ENCODE measurements around the gene FBRSL1. TPM values are rescaled to one million over a fixed set of nuclear protein-coding genes. Genes with fewer than 3 reads are reported as not detected.

Gene FBRSL1
- total RNA-seq, 2 experiments from 2014 or later: 36.7 to 47.0 TPM

DNA sequence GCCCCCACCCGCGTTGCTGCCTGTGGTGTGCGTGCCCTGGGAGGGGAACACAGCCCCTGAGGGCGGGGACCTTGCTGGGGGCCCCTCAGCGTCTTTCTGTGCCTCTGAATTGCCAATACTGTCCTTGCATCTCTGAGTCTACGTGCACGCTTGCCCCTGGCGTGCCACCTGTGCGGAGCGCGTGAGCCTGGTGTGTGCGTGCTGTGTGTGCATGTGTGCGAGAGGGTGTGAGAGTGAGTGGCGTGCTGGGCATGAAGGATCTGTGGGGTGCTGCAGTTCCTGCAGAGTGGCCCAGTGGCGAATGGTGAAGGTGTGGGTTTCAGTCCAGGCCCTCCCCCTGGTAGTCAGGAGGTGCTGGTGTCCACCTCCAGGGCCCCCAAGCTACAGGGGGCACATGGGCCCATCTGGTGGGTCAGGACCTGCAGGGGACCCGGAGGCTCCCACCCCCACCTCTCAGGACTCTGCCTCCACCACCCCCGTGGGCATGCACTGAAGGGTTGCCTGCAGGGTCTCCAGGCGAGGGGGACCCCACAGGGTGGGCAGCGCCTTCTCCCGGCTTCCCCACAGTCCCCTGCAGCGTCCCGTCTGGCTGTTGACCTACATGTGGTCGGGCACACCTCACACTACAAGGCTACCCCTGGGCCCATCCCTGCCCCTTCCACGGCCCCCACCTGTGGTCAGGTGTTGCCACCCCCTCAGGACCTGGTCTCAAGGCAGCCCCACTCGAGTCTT is 21.0 kb downstream of the FBRSL1 start:
- CTCF ChIA-PET: no interaction called here
- no peaks in the 10 kb centered on the region for H3K9me3 Mint-ChIP-seq
- H3K27me3 Mint-ChIP-seq: no peaks in the 10 kb centered on the region
- H3K4me3 Mint-ChIP-seq: no peak overlapping the region
- no peak overlapping the region for H3K27ac Mint-ChIP-seq
- H3K4me1 Mint-ChIP-seq: peaks cover 16% of the 10 kb centered on the region
- H3K36me3 Mint-ChIP-seq (ENCODE audit: low read depth): no peaks in the 10 kb centered on the region
- DNase-seq: no peak
- POLR2A ChIA-PET: no interaction called here

- no peak for DNase-seq
- Mint-ChIP-seq H3K27me3 (no peaks in the 10 kb centered on the region), H3K9me3 (no peaks in the 10 kb centered on the region), H3K27ac (no peak overlapping the region), H3K4me3 (no peak overlapping the region), H3K4me1 (peaks cover 9% of the 10 kb centered on the region), H3K36me3 (ENCODE audit: low read depth) (no peaks in the 10 kb centered on the region)
- ChIA-PET CTCF (no interaction called here), POLR2A (no interaction called here)
Measured at GRCh38 chr12:132511516-132512196, 21.7 kb downstream of the FBRSL1 start.

GRCh38 chr12:132512197-132513069 is 22.5 kb downstream of the FBRSL1 start:
- Mint-ChIP-seq H3K9me3 (no peaks in the 10 kb centered on the region), H3K4me1 (peaks cover 2% of the 10 kb centered on the region), H3K4me3 (no peak overlapping the region), H3K27ac (no peak overlapping the region), H3K36me3 (ENCODE audit: low read depth) (peaks cover 2% of the 10 kb centered on the region), H3K27me3 (no peaks in the 10 kb centered on the region)
- ChIA-PET CTCF (no interaction called here), POLR2A (no interaction called here)
- no peak for DNase-seq

DNA sequence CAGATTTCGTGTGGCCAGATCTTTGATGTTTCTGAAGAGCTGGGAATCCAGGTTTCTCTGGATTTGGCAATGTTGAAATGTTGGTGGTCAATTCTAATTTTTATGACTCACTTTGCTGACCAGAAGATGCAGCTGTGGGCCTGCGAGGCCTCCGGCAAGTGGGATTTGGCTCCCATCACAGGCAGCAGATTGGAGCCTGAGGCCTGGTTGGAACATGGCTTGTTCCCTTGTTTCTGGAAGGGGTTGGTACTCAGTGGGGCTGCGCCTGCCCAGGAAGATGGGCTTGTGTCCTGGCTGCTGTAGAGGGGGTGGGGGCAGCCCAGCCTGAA is 23.1 kb downstream of the FBRSL1 start:
- no peak for DNase-seq
- Mint-ChIP-seq H3K27me3 (no peaks in the 10 kb centered on the region), H3K9me3 (peaks cover under 1% of the 10 kb centered on the region), H3K4me3 (no peak overlapping the region), H3K36me3 (ENCODE audit: low read depth) (peaks cover 5% of the 10 kb centered on the region), H3K4me1 (peaks cover 2% of the 10 kb centered on the region), H3K27ac (no peak overlapping the region)
- CTCF ChIA-PET: no interaction called here
- POLR2A ChIA-PET: no interaction called here

- Mint-ChIP-seq H3K27me3 (no peaks in the 10 kb centered on the region), H3K4me1 (peaks cover 2% of the 10 kb centered on the region), H3K27ac (no peak overlapping the region), H3K36me3 (ENCODE audit: low read depth) (peaks cover 11% of the 10 kb centered on the region), H3K9me3 (peaks cover 6% of the 10 kb centered on the region), H3K4me3 (no peak overlapping the region)
- no peak for DNase-seq
- POLR2A ChIA-PET: no interaction called here
- CTCF ChIA-PET: no interaction called here
Measured at GRCh38 chr12:132513458-132514135, 23.6 kb downstream of the FBRSL1 start.

DNA sequence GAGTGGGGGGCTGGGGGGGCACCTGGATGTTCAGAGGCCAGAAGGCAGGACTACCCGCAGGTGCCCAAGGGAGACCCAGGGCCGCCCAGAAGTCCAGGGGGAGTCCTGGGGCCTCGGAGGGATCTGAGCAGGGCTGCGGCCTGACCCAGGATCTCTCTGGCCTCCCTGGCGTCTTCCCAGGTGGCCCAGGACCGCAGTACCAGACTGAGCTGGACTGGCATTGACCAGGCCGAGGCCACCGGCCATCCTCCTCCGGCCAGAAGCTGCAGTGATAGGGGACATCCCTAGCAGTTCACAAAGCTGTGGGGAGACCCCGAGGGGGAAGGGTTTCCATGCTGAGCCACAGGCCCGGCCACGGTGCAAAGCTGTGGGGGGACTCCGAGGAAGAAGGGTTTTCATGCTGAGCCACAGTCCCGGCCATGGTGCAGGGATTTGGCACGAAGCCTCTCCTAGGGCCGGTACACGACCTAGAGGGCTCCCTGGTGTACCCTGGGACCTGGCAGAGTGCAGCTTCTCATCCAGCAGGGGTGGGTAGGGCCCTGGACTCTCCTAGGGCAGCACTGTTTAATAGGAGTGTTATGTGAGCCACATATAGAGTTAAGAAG is 24.4 kb downstream of the FBRSL1 start:
- DNase-seq: no peak
- no peak overlapping the region for H3K4me3 Mint-ChIP-seq
- peaks cover 13% of the 10 kb centered on the region for H3K9me3 Mint-ChIP-seq
- H3K27me3 Mint-ChIP-seq: no peaks in the 10 kb centered on the region
- ChIA-PET POLR2A (no interaction called here), CTCF (interaction anchor here (1.7 to 1.8 kb wide), 2 partner anchors 10 to 99 kb away, joined by 5 read pairs; no protein-coding TSS in a partner anchor)
- H3K36me3 Mint-ChIP-seq (ENCODE audit: low read depth): peaks cover 15% of the 10 kb centered on the region
- peaks cover 2% of the 10 kb centered on the region for H3K4me1 Mint-ChIP-seq
- H3K27ac Mint-ChIP-seq: no peak overlapping the region

GRCh38 chr12:132514838-132515237 is 24.9 kb downstream of the FBRSL1 start:
- Mint-ChIP-seq H3K4me3 (no peak overlapping the region), H3K27ac (no peak overlapping the region), H3K4me1 (peaks cover 2% of the 10 kb centered on the region), H3K27me3 (no peaks in the 10 kb centered on the region), H3K36me3 (ENCODE audit: low read depth) (peaks cover 15% of the 10 kb centered on the region), H3K9me3 (peaks cover 13% of the 10 kb centered on the region)
- ChIA-PET POLR2A (no interaction called here), CTCF (interaction anchor here (0.6 to 1.8 kb wide), 4 partner anchors 8 to 103 kb away, joined by 3 to 5 read pairs (median 4); no protein-coding TSS in a partner anchor)
- DNase-seq: no peak

DNA sequence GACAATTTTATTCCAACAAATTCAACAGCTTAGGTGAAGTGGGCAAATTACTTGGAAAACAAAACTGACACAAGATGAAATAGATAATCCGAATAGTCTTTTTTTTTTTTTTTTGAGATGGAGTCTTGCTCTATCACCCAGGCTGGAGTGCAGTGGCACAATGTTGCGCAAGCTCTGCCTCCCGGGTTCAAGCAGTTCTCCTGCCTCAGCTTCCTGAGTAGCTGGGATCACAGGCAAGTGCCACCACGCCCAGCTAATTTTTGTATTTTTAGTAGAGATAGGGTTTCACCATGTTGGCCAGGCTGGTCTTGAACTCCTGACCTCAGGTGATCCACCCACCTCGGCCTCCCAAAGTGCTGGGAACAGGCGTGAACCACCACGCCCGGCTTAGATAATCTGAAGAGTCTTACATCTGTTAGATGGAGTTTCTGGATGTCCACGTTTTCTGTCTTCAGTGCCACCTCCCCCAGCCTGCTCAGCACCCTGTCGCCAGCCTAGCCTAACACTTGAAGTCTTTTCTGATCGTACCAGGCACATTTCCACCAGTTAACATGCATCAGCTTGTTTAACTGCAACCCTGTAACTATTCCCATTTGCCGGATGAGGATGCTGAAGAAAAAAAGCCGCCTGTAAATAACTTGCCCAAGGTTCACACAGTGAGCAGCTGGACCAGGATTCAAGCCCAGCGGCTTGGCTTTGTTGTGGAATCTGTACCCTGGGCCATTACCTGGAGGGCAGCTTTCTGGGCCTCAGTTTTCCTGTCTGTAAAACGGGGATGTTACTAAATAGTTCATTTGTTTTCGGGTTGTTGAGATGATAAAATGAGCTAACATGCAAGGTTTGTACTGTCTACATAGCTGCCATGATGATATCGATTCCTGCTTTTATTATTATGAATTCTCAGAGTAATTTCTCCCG is 26.4 kb downstream of the FBRSL1 start:
- Mint-ChIP-seq H3K9me3 (peaks cover 13% of the 10 kb centered on the region), H3K27me3 (no peaks in the 10 kb centered on the region), H3K4me3 (no peak overlapping the region), H3K36me3 (ENCODE audit: low read depth) (peaks cover 15% of the 10 kb centered on the region), H3K4me1 (peaks cover 2% of the 10 kb centered on the region), H3K27ac (no peak overlapping the region)
- ChIA-PET CTCF (interaction anchor here (0.7 to 1.8 kb wide), 4 partner anchors 8 to 1439 kb away, joined by 4 to 5 read pairs (median 4); no protein-coding TSS in a partner anchor), POLR2A (interaction anchor here (0.6 to 1.3 kb wide), 2 partner anchors 71 to 88 kb away, joined by 3 read pairs; no protein-coding TSS in a partner anchor)
- no peak for DNase-seq

- H3K4me3 Mint-ChIP-seq: no peak overlapping the region
- no peak for DNase-seq
- no peak overlapping the region for H3K27ac Mint-ChIP-seq
- H3K4me1 Mint-ChIP-seq: peaks cover 2% of the 10 kb centered on the region
- H3K27me3 Mint-ChIP-seq: no peaks in the 10 kb centered on the region
- peaks cover 15% of the 10 kb centered on the region for H3K36me3 Mint-ChIP-seq (ENCODE audit: low read depth)
- ChIA-PET POLR2A (interaction anchor here (1.3 kb wide), 1 partner anchor 72 kb away, joined by 3 read pairs; no protein-coding TSS in a partner anchor), CTCF (interaction anchor here (1.3 kb wide), 1 partner anchor 87 kb away, joined by 5 read pairs; no protein-coding TSS in a partner anchor)
- peaks cover 13% of the 10 kb centered on the region for H3K9me3 Mint-ChIP-seq
Measured at GRCh38 chr12:132517013-132517739, 27.2 kb downstream of the FBRSL1 start.

DNA sequence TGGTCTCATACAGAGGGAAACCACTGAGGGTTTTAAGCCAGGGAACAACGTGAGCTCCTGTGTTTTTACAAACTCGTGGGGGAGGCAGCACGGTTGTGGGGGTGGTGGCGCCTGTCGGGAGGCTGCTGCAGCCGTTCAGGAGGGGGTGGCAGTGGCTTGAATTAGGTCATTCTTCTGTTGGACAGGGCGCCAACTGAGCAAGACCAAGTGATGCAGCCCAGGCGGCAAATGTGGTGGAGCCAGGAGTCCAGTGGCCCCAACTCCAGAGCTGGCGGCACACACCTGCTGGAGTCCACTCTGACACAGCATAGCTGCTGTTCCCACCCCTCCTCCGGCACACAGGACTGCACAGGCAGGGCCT is 27.8 kb downstream of the FBRSL1 start:
- H3K4me3 Mint-ChIP-seq: no peak overlapping the region
- H3K36me3 Mint-ChIP-seq (ENCODE audit: low read depth): peaks cover 15% of the 10 kb centered on the region
- no peaks in the 10 kb centered on the region for H3K27me3 Mint-ChIP-seq
- POLR2A ChIA-PET: no interaction called here
- peaks cover 13% of the 10 kb centered on the region for H3K9me3 Mint-ChIP-seq
- H3K4me1 Mint-ChIP-seq: peaks cover 2% of the 10 kb centered on the region
- CTCF ChIA-PET: no interaction called here
- no peak overlapping the region for H3K27ac Mint-ChIP-seq
- no peak for DNase-seq

GRCh38 chr12:132518354-132518992 is 28.5 kb downstream of the FBRSL1 start:
- Mint-ChIP-seq H3K27ac (no peak overlapping the region), H3K27me3 (no peaks in the 10 kb centered on the region), H3K4me3 (no peak overlapping the region), H3K9me3 (peaks cover 13% of the 10 kb centered on the region), H3K36me3 (ENCODE audit: low read depth) (peaks cover 15% of the 10 kb centered on the region), H3K4me1 (peaks cover 2% of the 10 kb centered on the region)
- DNase-seq: no peak
- CTCF ChIA-PET: interaction anchor here (1.8 to 2.6 kb wide), 3 partner anchors 26 to 104 kb away, joined by 4 to 6 read pairs (median 5); no protein-coding TSS in a partner anchor
- POLR2A ChIA-PET: no interaction called here

All from activated CD4-positive, alpha-beta memory T cell treated with anti-CD3 and anti-CD28 coated beads, Interleukin-2, amount 10 ng/mL, durations not matched to agents 7 days and 5 days (primary cell).